ENCODE measurements around the gene P2RY6.

Gene P2RY6

GRCh38 chr11:73233211-73233610, 38.9 kb upstream of the P2RY6 start:
- in situ Hi-C loops (cut with MboI; ENCODE audit: low pct_unique_long_range_greater_than_20kb, low sequenced_read_pairs, unreplicated experiment) = no loop called here
- no peak for DNase-seq (ENCODE audit: low spot score)
- TF ChIP-seq, protein P1, sequence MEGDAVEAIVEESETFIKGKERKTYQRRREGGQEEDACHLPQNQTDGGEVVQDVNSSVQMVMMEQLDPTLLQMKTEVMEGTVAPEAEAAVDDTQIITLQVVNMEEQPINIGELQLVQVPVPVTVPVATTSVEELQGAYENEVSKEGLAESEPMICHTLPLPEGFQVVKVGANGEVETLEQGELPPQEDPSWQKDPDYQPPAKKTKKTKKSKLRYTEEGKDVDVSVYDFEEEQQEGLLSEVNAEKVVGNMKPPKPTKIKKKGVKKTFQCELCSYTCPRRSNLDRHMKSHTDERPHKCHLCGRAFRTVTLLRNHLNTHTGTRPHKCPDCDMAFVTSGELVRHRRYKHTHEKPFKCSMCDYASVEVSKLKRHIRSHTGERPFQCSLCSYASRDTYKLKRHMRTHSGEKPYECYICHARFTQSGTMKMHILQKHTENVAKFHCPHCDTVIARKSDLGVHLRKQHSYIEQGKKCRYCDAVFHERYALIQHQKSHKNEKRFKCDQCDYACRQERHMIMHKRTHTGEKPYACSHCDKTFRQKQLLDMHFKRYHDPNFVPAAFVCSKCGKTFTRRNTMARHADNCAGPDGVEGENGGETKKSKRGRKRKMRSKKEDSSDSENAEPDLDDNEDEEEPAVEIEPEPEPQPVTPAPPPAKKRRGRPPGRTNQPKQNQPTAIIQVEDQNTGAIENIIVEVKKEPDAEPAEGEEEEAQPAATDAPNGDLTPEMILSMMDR (IDR thresholded peaks at IDR 0.05; ENCODE audit: extremely low read depth, insufficient read depth, missing control alignments) = no peak

DNA sequence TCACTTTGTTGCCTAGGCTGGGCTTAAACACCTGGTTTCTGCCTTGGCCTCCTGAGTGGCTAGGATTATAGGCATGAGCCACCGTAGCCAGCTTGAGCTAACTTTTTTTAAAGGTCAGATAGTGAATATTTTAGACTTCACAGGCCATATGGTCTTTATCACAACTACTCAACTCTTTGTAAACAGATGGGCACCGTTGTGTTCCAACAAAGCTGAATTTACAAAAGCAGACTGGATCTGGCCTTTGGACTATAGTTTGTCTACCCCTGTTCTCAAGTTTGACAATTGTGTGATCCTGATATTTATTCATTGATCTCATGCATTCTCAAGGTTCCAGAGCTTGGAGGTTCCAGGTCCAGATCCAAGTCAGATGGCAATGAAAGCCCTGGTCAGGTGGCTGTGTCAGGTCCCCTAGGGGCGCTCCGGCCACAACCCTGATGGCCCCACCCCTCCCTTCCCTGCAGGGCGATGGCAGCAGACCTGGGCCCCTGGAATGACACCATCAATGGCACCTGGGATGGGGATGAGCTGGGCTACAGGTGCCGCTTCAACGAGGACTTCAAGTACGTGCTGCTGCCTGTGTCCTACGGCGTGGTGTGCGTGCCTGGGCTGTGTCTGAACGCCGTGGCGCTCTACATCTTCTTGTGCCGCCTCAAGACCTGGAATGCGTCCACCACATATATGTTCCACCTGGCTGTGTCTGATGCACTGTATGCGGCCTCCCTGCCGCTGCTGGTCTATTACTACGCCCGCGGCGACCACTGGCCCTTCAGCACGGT, 38.3 kb upstream of the P2RY6 start:
- DNase-seq (ENCODE audit: low spot score) = no peak
- in situ Hi-C loops (cut with MboI; ENCODE audit: low pct_unique_long_range_greater_than_20kb, low sequenced_read_pairs, unreplicated experiment) = no loop called here
- TF ChIP-seq, protein P1 (IDR thresholded peaks at IDR 0.05; ENCODE audit: extremely low read depth, insufficient read depth, missing control alignments) = no peak

DNA sequence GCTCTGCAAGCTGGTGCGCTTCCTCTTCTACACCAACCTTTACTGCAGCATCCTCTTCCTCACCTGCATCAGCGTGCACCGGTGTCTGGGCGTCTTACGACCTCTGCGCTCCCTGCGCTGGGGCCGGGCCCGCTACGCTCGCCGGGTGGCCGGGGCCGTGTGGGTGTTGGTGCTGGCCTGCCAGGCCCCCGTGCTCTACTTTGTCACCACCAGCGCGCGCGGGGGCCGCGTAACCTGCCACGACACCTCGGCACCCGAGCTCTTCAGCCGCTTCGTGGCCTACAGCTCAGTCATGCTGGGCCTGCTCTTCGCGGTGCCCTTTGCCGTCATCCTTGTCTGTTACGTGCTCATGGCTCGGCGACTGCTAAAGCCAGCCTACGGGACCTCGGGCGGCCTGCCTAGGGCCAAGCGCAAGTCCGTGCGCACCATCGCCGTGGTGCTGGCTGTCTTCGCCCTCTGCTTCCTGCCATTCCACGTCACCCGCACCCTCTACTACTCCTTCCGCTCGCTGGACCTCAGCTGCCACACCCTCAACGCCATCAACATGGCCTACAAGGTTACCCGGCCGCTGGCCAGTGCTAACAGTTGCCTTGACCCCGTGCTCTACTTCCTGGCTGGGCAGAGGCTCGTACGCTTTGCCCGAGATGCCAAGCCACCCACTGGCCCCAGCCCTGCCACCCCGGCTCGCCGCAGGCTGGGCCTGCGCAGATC, 37.5 kb upstream of the P2RY6 start:
- TF ChIP-seq, protein P1 (IDR thresholded peaks at IDR 0.05; ENCODE audit: extremely low read depth, insufficient read depth, missing control alignments) = no peak
- DNase-seq (ENCODE audit: low spot score) = no peak
- in situ Hi-C loops (cut with MboI; ENCODE audit: low pct_unique_long_range_greater_than_20kb, low sequenced_read_pairs, unreplicated experiment) = loop anchor here (5.0 kb wide), 1 partner anchor 47 kb away; no protein-coding TSS in a partner anchor

GRCh38 chr11:73235236-73235786, 36.8 kb upstream of the P2RY6 start:
- in situ Hi-C loops (cut with MboI; ENCODE audit: low pct_unique_long_range_greater_than_20kb, low sequenced_read_pairs, unreplicated experiment) = loop anchor here (5.0 kb wide), 1 partner anchor 48 kb away; no protein-coding TSS in a partner anchor

DNA sequence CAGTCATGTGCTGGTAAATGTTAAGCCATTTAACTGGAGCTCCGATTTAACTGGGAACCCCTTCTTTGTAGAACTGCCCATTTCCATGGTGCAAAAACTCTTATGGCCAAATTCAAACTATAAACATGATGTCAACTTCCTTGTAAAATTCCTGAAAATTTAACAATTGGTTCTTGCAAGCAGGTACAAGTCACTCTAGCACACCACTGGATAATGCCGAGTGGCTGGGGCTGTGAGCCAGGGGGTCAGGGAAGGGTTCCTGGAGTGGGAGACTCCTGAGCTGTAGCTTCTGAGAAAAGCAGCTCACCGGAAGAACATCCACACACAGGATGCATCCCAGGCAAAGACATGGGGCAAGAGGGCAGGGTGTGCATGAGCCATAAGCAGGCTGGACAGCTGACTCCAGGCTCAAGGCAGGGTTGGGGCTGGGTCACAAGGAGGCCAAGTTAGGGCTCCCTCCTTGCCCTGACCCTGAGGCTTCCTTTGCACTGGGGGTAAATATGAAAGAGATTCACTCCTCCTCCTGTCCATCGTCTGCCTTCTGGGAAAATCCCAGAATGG, 35.9 kb upstream of the P2RY6 start:
- in situ Hi-C loops (cut with MboI; ENCODE audit: low pct_unique_long_range_greater_than_20kb, low sequenced_read_pairs, unreplicated experiment) = loop anchor here (5.0 kb wide), 1 partner anchor 49 kb away; no protein-coding TSS in a partner anchor
- DNase-seq (ENCODE audit: low spot score) = no peak
- TF ChIP-seq, protein P1 (IDR thresholded peaks at IDR 0.05; ENCODE audit: extremely low read depth, insufficient read depth, missing control alignments) = no peak

More at GRCh38 chr11:73235236-73235786, 36.8 kb upstream of the P2RY6 start:
- DNase-seq (ENCODE audit: low spot score) = no peak
- TF ChIP-seq, protein P1 (IDR thresholded peaks at IDR 0.05; ENCODE audit: extremely low read depth, insufficient read depth, missing control alignments) = no peak

DNA sequence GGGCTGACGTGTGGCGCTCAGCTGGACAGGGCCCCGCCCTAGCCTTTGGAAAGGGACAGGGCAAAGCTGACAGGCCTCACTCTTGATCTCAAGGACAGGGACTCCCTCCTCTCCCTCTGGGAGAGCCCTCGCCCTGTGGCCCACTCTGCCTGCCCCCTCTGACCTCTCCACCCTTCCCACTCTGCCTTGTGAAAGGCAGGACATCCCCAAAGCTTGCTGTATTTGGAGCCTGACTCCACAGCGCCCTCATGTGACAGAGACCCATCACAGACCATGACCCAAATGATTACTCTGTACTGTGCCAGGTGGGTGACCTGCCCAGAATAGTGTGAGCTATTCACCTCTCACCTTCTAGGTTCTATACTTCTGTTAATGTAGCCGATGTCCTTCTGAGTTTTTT, 35.3 kb upstream of the P2RY6 start:
- TF ChIP-seq, protein P1 (IDR thresholded peaks at IDR 0.05; ENCODE audit: extremely low read depth, insufficient read depth, missing control alignments) = peak; percentile 81
- DNase-seq (ENCODE audit: low spot score) = peak; percentile 83
- in situ Hi-C loops (cut with MboI; ENCODE audit: low pct_unique_long_range_greater_than_20kb, low sequenced_read_pairs, unreplicated experiment) = loop anchor here (5.0 kb wide), 1 partner anchor 50 kb away; no protein-coding TSS in a partner anchor

Data from GM13977 (cell line).